Left cardiac atrium (tissue), 4 donors: ENCODE data around the gene BAIAP2. TPM values are rescaled to one million over a fixed set of nuclear protein-coding genes. Genes with fewer than 3 reads are reported as not detected.
"Not testable (repeated sequence)": the region's sequence is repeated elsewhere in the genome, so short reads cannot be mapped to it uniquely, and the experiment has no call there.

Experiments
- ATAC-seq, 2 donors: fragments of 200-7000 bp; cut with Tn5 transposase; one replicate each; pipeline ENCODE4 v1.9.1; 2020; ENCODE audit warnings: mild to moderate bottlenecking in 2 of 2, moderate library complexity in 2 of 2
- DNase-seq: peaks from one replicate; pipeline ENCODE4 v3.0.0-alpha.2; 2020
- intact Hi-C, 2 donors: fragments of 100-400 bp; cut with DNase I; formaldehyde crosslinking; loops; one replicate each; pipeline versions ENCODE4 v1.14.1 to v1.15.1; 2022 to 2023
- total RNA-seq, 2 donors: library from RNA; stranded (reverse); fragmentation: NEBNext Ultra II Directional; extraction: Animal tissue kit (Norgen Biotek cat#: 25700); gene quantifications; one replicate each; pipeline ENCODE4 v1.2.1, GENCODE V29; 2021
- donor health status: DM: no; HTN: yes; CAD: no.
- donor health status: DM: no; HTN: yes; CAD: no; lungs with severe emphysema.
- donor health status: DM: yes; HTN: yes; CAD: no.
- donor health status: Dilated cardiomyopathy.

BAIAP2 gene
- total RNA-seq, 2 donors from 2014 or later: 32.8 to 38.0 TPM

GRCh38 chr17:81073967-81074839 is 39.3 kb downstream of the BAIAP2 start:
- intact Hi-C loops: no loop called here
- DNase-seq: no peak
- ATAC-seq: no peak

GRCh38 chr17:81074875-81075274 is 39.9 kb downstream of the BAIAP2 start:
- intact Hi-C loops: no loop called here
- ATAC-seq (no peak), DNase-seq (no peak)

GRCh38 chr17:81075307-81075706 is 40.4 kb downstream of the BAIAP2 start:
- no peak for ATAC-seq

GRCh38 chr17:81076141-81076679 is 41.3 kb downstream of the BAIAP2 start:
- no peak for DNase-seq
- ATAC-seq: no peak
- intact Hi-C loops: no loop called here

More at GRCh38 chr17:81075307-81075706, 40.4 kb downstream of the BAIAP2 start:
- intact Hi-C loops: no loop called here
- no peak for DNase-seq

GRCh38 chr17:81078026-81078913 is 43.3 kb downstream of the BAIAP2 start:
- not testable (repeated sequence) for ATAC-seq

GRCh38 chr17:81080019-81080418 is 45.1 kb downstream of the BAIAP2 start:
- intact Hi-C loops: loop anchor here in 1 of 2 donors (5.0 kb wide), 1 partner anchor 43 kb away; the partner anchor contains the start of gene BAIAP2
- no peak for ATAC-seq
- no peak for DNase-seq

More at GRCh38 chr17:81078026-81078913, 43.3 kb downstream of the BAIAP2 start:
- DNase-seq, intact Hi-C loops: not testable (repeated sequence)

- DNase-seq: no peak
- ATAC-seq: no peak
- intact Hi-C loops: loop anchor here in 1 of 2 donors (5.0 kb wide), 1 partner anchor 44 kb away; the partner anchor contains the start of gene BAIAP2
Observed at GRCh38 chr17:81081222-81082176, 46.5 kb downstream of the BAIAP2 start.

- DNase-seq (no peak), ATAC-seq (peak; percentile 62 to 69)
- intact Hi-C loops: loop anchor here in 1 of 2 donors (5.0 kb wide), 1 partner anchor 45 kb away; the partner anchor contains the start of gene BAIAP2
Observed at GRCh38 chr17:81082177-81083073, 47.5 kb downstream of the BAIAP2 start.

GRCh38 chr17:81083125-81083765 is 48.3 kb downstream of the BAIAP2 start:
- intact Hi-C loops: loop anchor here in 1 of 2 donors (5.0 kb wide), 1 partner anchor 46 kb away; the partner anchor contains the start of gene BAIAP2
- DNase-seq: peak; percentile 75
- ATAC-seq: peak in 1 of 2 donors; percentile 31

GRCh38 chr17:81084680-81085419 is 49.9 kb downstream of the BAIAP2 start:
- ATAC-seq: peak in 1 of 2 donors; percentile 10
- no peak for DNase-seq
- intact Hi-C loops: loop anchor here in 1 of 2 donors (5.0 kb wide), 1 partner anchor 48 kb away; the partner anchor contains the start of gene BAIAP2

GRCh38 chr17:81085420-81085911 is 50.5 kb downstream of the BAIAP2 start:
- no peak for ATAC-seq
- intact Hi-C loops: no loop called here

GRCh38 chr17:81086789-81087551 is 52.0 kb downstream of the BAIAP2 start:
- DNase-seq (no peak), ATAC-seq (no peak)
- intact Hi-C loops: no loop called here

More at GRCh38 chr17:81085420-81085911, 50.5 kb downstream of the BAIAP2 start:
- no peak for DNase-seq

GRCh38 chr17:81090361-81091136 is 55.6 kb downstream of the BAIAP2 start:
- intact Hi-C loops: loop anchor here in 1 of 2 donors (10.0 kb wide), 1 partner anchor 666 kb away; no protein-coding TSS in a partner anchor

GRCh38 chr17:81091154-81091553 is 56.2 kb downstream of the BAIAP2 start:
- DNase-seq: no peak
- intact Hi-C loops: loop anchor here in 1 of 2 donors (10.0 kb wide), 1 partner anchor 666 kb away; no protein-coding TSS in a partner anchor
- ATAC-seq: no peak

More at GRCh38 chr17:81090361-81091136, 55.6 kb downstream of the BAIAP2 start:
- peak in 1 of 2 donors; percentile 27 for ATAC-seq
- DNase-seq: peak; percentile 70
